MCF 10A (cell line): Measurements from ENCODE around the gene UBL3. TPM values are rescaled to one million over a fixed set of nuclear protein-coding genes. Genes with fewer than 3 reads are reported as not detected.

Experiments
- BruUV-seq: library from RNA; stranded (reverse); fragments of 400-500 nt; replicated peaks from 2 replicates; lab custom pipeline; 2021; lab: Mats Ljungman, UMichigan
- CTCF ChIA-PET: fragments of 300-600 bp; sonication (Branson Sonifier 250); formaldehyde crosslinking; extraction: SDS; loops from one replicate; lab custom pipeline; 2021; ENCODE audit warnings: antibody characterized with exemption, inconsistent platforms; lab: Yijun Ruan, JAX
- POLR2A ChIA-PET: fragments of 300-600, 350-650 bp; sonication (Branson Sonifier 250); formaldehyde crosslinking; extraction: SDS; loops from one replicate; lab custom pipeline; 2020; ENCODE audit warnings: antibody characterized with exemption, inconsistent platforms; lab: Yijun Ruan, JAX
- DNase-seq: peaks from one replicate; pipeline ENCODE4 v3.0.0-alpha.2; 2018; ENCODE audit not compliant: unreplicated experiment
- H3K27ac Mint-ChIP-seq: one replicate; pipeline ENCODE4 v1.8.0; 2022; ENCODE audit warnings: mild to moderate bottlenecking, low read depth, mixed read lengths; ENCODE audit not compliant: unreplicated experiment
- H3K27me3 Mint-ChIP-seq: one replicate; pipeline ENCODE4 v1.8.0; 2022; ENCODE audit warnings: mixed read lengths; ENCODE audit not compliant: insufficient read depth, unreplicated experiment
- H3K36me3 Mint-ChIP-seq: one replicate; pipeline ENCODE4 v1.8.0; 2022; ENCODE audit warnings: mild to moderate bottlenecking, moderate library complexity, mixed read lengths; ENCODE audit not compliant: insufficient read depth, unreplicated experiment
- H3K4me1 Mint-ChIP-seq: one replicate; pipeline ENCODE4 v1.8.0; 2022; ENCODE audit warnings: mixed read lengths; ENCODE audit not compliant: insufficient read depth, unreplicated experiment
- H3K4me3 Mint-ChIP-seq: one replicate; pipeline ENCODE4 v1.8.0; 2022; ENCODE audit warnings: mild to moderate bottlenecking, moderate library complexity, mixed read lengths; ENCODE audit not compliant: unreplicated experiment
- H3K9me3 Mint-ChIP-seq: one replicate; pipeline ENCODE4 v1.8.0; 2022; ENCODE audit warnings: mixed read lengths; ENCODE audit not compliant: unreplicated experiment
- intact Hi-C: fragments of 100-400 bp; cut with micrococcal nuclease; formaldehyde crosslinking; loops from 2 replicates; pipeline ENCODE4 v1.14.1; 2022
- total RNA-seq: library from RNA; stranded (reverse); gene quantifications from 2 replicates; pipeline ENCODE4 v1.2.3, GENCODE V29; 2022
- TF ChIP-seq, protein P1 (sequence below): fragments of 200-600 bp; IDR thresholded peaks from one replicate; pipeline ENCODE4 v1.8.0; 2022; ENCODE audit warnings: antibody characterized with exemption, mild to moderate bottlenecking; ENCODE audit not compliant: unreplicated experiment

The UBL3 gene
- total RNA-seq, 1 experiment from 2014 or later, result 18.2 TPM

GRCh38 chr13:29791508-29791907 is 58.9 kb downstream of the UBL3 start:
- H3K36me3 Mint-ChIP-seq, result no peaks in the 10 kb centered on the region
- ChIA-PET CTCF (interaction anchor here (0.7 kb wide), 1 partner anchor 10 kb away, joined by 3 read pairs; no protein-coding TSS in a partner anchor), POLR2A (no interaction called here)
- H3K4me3 Mint-ChIP-seq, result no peak overlapping the region
- TF ChIP-seq, protein P1, sequence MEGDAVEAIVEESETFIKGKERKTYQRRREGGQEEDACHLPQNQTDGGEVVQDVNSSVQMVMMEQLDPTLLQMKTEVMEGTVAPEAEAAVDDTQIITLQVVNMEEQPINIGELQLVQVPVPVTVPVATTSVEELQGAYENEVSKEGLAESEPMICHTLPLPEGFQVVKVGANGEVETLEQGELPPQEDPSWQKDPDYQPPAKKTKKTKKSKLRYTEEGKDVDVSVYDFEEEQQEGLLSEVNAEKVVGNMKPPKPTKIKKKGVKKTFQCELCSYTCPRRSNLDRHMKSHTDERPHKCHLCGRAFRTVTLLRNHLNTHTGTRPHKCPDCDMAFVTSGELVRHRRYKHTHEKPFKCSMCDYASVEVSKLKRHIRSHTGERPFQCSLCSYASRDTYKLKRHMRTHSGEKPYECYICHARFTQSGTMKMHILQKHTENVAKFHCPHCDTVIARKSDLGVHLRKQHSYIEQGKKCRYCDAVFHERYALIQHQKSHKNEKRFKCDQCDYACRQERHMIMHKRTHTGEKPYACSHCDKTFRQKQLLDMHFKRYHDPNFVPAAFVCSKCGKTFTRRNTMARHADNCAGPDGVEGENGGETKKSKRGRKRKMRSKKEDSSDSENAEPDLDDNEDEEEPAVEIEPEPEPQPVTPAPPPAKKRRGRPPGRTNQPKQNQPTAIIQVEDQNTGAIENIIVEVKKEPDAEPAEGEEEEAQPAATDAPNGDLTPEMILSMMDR, result no peak
- no peak for DNase-seq
- H3K27ac Mint-ChIP-seq, result no peak overlapping the region
- intact Hi-C loops, result no loop called here
- no peaks in the 10 kb centered on the region for H3K27me3 Mint-ChIP-seq
- no TSS peak for BruUV-seq
- no peaks in the 10 kb centered on the region for H3K9me3 Mint-ChIP-seq
- H3K4me1 Mint-ChIP-seq, result peaks cover 15% of the 10 kb centered on the region

GRCh38 chr13:29786698-29787097 is 63.7 kb downstream of the UBL3 start:
- Mint-ChIP-seq H3K36me3 (no peaks in the 10 kb centered on the region), H3K9me3 (no peaks in the 10 kb centered on the region), H3K27me3 (no peaks in the 10 kb centered on the region), H3K4me1 (peaks cover 25% of the 10 kb centered on the region), H3K27ac (no peak overlapping the region), H3K4me3 (no peak overlapping the region)
- intact Hi-C loops, result no loop called here
- POLR2A ChIA-PET, result interaction anchor here (0.7 kb wide), 1 partner anchor 191 kb away, joined by 3 read pairs; no protein-coding TSS in a partner anchor
- BruUV-seq, result no TSS peak
- CTCF ChIA-PET, result interaction anchor here (1.1 kb wide), 1 partner anchor 50 kb away, joined by 3 read pairs; no protein-coding TSS in a partner anchor
- TF ChIP-seq, protein P1, result no peak
- DNase-seq, result no peak

DNA sequence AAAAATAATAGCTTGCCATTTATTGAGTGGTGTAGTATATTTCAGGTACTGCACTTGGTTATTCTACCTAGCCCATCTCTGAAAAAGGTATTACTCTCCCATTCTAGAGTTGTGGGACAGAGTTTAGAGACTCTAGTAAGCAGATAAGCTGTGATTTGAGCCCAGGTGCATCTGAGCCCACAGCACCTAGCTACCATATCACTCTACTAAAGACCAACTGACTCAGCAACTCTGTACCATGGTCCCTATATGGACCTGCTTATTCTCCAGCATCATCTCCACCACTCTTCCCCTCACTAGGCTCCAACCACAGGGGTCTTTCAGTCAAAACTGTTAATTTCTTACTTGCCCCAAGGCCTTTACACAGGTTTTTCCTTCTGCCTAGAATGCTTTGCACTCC is 64.4 kb downstream of the UBL3 start:
- ChIA-PET CTCF (interaction anchor here (0.6 to 1.3 kb wide), 5 partner anchors 13 to 1419 kb away, joined by 3 to 4 read pairs (median 4); no protein-coding TSS in a partner anchor), POLR2A (interaction anchor here (0.6 kb wide), 1 partner anchor 1589 kb away, joined by 3 read pairs; no protein-coding TSS in a partner anchor)
- DNase-seq, result no peak
- Mint-ChIP-seq H3K36me3 (no peaks in the 10 kb centered on the region), H3K4me3 (no peak overlapping the region), H3K27ac (no peak overlapping the region), H3K9me3 (no peaks in the 10 kb centered on the region), H3K4me1 (peaks cover 18% of the 10 kb centered on the region), H3K27me3 (no peaks in the 10 kb centered on the region)
- no TSS peak for BruUV-seq
- intact Hi-C loops, result no loop called here
- TF ChIP-seq, protein P1, result no peak

- Mint-ChIP-seq H3K4me1 (peaks cover 11% of the 10 kb centered on the region), H3K36me3 (peaks cover 2% of the 10 kb centered on the region), H3K27me3 (no peaks in the 10 kb centered on the region), H3K4me3 (no peak overlapping the region), H3K9me3 (no peaks in the 10 kb centered on the region), H3K27ac (no peak overlapping the region)
- no TSS peak for BruUV-seq
- POLR2A ChIA-PET, result interaction anchor here (1.0 kb wide), 1 partner anchor 9 kb away, joined by 3 read pairs; no protein-coding TSS in a partner anchor
- intact Hi-C loops, result no loop called here
- TF ChIP-seq, protein P1, result no peak
- DNase-seq, result no peak
- CTCF ChIA-PET, result interaction anchor here (0.9 kb wide), 1 partner anchor 12 kb away, joined by 3 read pairs; no protein-coding TSS in a partner anchor
These were observed 67.6 kb downstream of the UBL3 start for GRCh38 chr13:29782798-29783197.
